ENCODE results near the gene DACT2.

DNA sequence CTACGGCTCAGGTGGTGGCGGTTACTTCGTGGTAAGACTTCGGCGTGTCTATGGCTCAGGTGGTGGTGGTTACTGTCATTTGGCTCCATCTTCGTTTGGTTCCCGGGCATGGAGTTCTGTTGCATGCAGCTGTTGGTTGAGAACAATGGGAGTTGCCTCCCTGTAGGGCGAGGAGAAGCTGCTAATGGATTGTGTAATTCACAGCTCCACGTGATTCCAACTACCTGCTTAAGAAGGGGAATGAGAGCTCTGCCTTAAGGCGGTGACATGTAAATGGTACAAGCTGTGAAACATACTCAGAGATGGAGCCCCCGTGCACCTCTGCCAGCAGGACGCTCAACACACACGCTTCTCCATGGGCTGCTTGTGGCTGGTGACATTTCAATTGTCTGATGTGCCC, 12.4 kb upstream of the DACT2 start:
- no peak for TF ChIP-seq POLR2AphosphoS5 (IDR thresholded peaks at IDR 0.05)
- TF ChIP-seq POLR2A (IDR thresholded peaks at IDR 0.05): no peak

All from spleen (tissue), 3 donors.